K562 treated with DMSO at 1 percent for 48 hours (cell line): ENCODE data around the gene FAM53A. TPM values are rescaled to one million over a fixed set of nuclear protein-coding genes. Genes with fewer than 3 reads are reported as not detected.

Experiments
- total RNA-seq: library from RNA; unstranded; fragments of 300-600 nt; gene quantifications from 2 replicates; pipeline ENCODE4 v1.2.3, GENCODE V29; 2022; ENCODE audit warnings: low replicate concordance; ENCODE audit errors: extremely low read depth

The FAM53A gene
- total RNA-seq = not detected in 2 replicates

GRCh38 chr4:1683736-1684505 lies at the start of gene FAM53A:
TSS of gene FAM53A (minus strand) at chr4:1684313. CDS start at chr4:1668741, 15,572 bp downstream.

GRCh38 chr4:1721003-1721665 lies 37.0 kb upstream of the FAM53A start, which contains the start of the genes TACC3 and TMEM129:
TSS of gene TACC3 (plus strand) at chr4:1721521. CDS start at chr4:1723422, 1,901 bp downstream.
TSS of gene TMEM129 (minus strand) at chr4:1721323. CDS start at chr4:1720837, 486 bp downstream.

GRCh38 chr4:1712216-1713002 lies 28.3 kb upstream of the FAM53A start, which contains the start of gene SLBP:
TSS of gene SLBP (minus strand) at chr4:1712319. CDS start at chr4:1712188, 131 bp downstream.

Other genes with a start within 250 kb of the FAM53A start
- not detected in 2 replicates for gene SLBP, start 28.0 kb upstream of the FAM53A start, total RNA-seq
- 182 TPM in 1 of 2 replicates, not detected in the other for gene TMEM129, start 37.0 kb upstream of the FAM53A start, total RNA-seq
- not detected in 2 replicates for gene TACC3, start 37.2 kb upstream of the FAM53A start, total RNA-seq
- gene FGFR3, start 109.0 kb upstream of the FAM53A start, total RNA-seq = not detected in 2 replicates
- gene LETM1, start 171.8 kb upstream of the FAM53A start, total RNA-seq = not detected in 2 replicates
- gene NSD2, start 187.1 kb upstream of the FAM53A start, total RNA-seq = not detected in 2 replicates